AG08396 (cell line): Measurements from ENCODE around the gene BZW1.
"Not testable (repeated sequence)": the region's sequence is repeated elsewhere in the genome, so short reads cannot be mapped to it uniquely, and the experiment has no call there.

Experiments
- DNase-seq: peaks from one replicate; pipeline ENCODE4 v3.0.0; 2012; ENCODE audit warnings: low spot score, mixed read lengths

BZW1 gene

GRCh38 chr2:200791905-200792304 lies 19.8 kb upstream of the BZW1 start:
- DNase-seq = no peak

GRCh38 chr2:200794143-200794542 lies 17.6 kb upstream of the BZW1 start:
- DNase-seq = no peak

GRCh38 chr2:200795028-200795440 lies 16.7 kb upstream of the BZW1 start:
- no peak for DNase-seq

DNA sequence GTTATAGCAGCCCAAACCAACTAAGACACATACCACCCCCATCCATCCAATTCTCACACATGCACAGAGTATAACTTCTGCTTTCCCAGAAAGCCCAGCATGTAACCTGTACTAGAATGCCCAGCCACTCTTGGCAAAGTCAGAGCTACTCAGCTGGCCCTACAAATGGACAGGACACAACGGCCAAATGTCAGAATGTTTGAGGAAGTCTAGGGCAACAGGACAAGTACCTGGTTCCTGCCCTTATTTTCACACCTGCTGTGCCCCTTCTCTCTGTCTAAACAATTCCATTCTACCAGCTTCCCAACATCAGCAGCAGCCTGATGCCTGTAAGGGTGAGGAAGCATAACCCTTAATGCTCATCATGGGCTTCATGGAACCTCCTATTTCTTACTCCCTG lies 15.1 kb upstream of the BZW1 start:
- no peak for DNase-seq

GRCh38 chr2:200797242-200797770 lies 14.4 kb upstream of the BZW1 start:
- DNase-seq = no peak

- no peak for DNase-seq
These were observed 13.2 kb upstream of the BZW1 start for GRCh38 chr2:200798514-200798913.

- no peak for DNase-seq
These were observed 11.3 kb upstream of the BZW1 start for GRCh38 chr2:200800458-200800857.

DNA sequence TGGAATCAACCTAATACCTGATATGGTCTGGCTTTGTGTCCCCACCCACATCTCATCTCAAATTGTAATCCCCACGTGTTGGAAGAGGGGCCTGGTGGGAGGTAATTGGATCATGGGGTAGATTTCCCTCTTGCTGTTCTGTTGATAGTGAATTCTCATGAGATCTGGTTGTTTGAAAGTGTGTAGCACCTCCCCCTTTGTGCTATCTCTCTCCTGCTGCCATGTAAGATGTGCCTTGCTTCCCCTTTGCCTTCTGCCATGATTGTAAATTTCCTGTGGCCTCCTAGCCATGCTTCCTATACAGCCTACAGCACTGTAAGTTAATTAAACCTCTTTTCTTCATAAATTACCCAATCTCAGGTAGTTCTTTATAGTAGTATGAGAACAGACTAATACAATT lies 10.3 kb upstream of the BZW1 start:
- not testable (repeated sequence) for DNase-seq

- no peak for DNase-seq
These were observed 2.0 kb upstream of the BZW1 start for GRCh38 chr2:200809506-200810251.

DNA sequence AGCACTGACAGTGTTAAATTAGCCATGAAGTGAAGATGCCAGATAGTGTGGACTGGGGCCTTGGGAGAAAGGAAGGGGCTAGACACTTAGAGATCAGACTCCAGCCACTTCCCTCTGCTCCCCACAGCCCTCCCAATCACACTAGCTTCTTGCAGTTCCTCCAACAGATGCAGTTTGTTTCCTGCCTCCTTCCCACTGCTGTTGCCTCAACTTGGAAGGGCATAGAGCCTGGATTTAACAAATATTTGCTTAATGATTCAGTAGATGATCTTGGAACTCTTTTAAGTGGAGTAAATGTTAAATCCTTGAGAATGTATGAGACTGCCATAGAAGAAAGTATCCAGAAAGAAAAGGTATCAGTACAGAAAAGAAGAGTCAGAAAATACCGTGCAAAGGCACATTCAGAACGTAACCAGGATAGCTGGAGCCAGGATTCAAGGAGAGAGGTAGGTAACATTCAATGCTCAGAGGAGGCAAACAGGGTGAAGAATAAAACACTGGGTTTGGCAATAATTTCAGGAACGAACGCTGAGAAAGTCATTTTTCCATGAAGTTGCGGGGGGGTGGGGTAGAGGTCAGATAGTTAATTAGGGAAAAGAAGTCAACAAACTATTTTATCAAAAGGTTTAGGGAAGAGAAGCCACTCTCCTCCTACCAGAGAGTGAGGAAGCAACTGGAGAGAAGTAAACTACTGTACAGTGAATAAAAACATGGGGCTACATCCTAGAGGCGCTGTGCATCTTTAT lies 1.3 kb upstream of the BZW1 start:
- peak; percentile 68 for DNase-seq

DNA sequence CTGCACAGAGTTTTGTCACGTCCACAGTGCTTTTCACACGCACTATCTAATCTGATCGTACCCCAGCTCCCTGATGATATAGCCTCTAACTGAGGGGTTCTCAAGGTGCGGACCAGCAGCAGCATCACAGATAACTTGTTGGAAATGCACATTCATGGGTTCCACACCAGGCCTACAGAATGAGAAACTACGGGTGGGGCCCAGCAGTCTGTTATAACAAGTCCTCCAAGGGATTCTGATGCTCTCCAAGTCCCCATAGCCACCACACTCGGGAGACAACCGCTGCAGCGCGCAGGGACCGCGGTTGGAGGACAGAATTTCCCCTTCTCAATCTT lies 745 bp upstream of the BZW1 start:
- DNase-seq = no peak

DNA sequence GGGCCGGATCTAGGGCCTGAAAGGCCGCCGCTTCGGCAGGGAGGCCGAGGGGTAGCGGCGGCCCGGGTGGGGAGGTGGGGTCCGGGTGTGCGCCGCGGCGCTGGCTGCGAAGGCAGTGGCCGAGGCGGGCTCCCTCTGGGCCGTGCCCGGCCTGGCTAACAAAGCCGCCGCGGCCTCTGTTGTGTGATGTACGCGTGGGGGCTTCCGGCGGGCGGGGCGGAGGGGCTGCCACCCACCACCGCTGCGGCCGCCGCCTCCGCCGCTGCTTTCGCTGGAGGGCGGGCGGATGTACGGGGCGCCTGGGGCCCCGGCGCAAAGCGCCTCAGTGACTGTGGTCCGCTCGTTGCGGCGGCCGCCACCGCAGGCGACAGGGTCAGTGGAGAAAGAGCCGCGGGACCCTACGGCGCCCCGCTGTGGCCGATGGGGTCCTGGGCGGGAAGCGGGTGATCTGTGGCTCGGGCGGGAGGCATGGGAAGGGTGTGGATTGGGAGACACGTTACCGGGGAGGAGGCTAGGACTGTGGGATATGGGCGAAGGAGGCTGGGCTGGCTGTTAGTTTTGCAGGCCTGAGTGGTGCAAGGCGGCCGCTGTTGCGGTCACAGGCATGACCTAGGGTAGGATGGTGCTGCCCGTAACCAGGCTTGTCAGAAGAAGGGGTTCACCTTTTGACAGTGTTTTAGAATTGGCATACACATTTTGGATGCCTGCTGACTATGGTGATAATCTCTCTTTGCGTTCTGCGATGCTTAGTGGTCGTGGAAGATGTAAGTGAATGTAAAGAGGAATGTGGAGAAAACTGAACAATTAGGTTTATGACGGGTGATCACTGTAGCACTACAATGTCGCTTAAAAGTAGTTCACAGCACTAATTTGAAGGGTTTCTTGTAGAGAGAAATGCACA lies 662 bp downstream of the BZW1 start:
- DNase-seq = peak; percentile 71

GRCh38 chr2:200814276-200814815 lies 2.6 kb downstream of the BZW1 start:
- no peak for DNase-seq

- DNase-seq = no peak
These were observed 3.2 kb downstream of the BZW1 start for GRCh38 chr2:200814917-200815316.

DNA sequence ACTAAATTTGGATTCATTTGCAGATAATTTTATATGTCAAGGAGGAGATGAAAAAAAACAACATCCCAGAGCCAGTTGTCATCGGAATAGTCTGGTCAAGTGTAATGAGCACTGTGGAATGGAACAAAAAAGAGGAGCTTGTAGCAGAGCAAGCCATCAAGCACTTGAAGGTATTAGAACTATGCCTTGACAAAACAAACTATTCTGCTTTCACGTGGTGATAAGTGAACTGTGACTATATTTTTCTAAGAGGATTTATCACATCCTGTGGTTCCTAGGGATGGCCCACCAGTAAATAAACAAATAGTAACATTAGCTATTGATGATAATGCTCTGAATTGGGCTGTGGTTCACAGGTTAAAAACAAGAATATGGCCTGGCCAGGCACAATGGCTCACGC lies 7.0 kb downstream of the BZW1 start:
- not testable (repeated sequence) for DNase-seq

DNA sequence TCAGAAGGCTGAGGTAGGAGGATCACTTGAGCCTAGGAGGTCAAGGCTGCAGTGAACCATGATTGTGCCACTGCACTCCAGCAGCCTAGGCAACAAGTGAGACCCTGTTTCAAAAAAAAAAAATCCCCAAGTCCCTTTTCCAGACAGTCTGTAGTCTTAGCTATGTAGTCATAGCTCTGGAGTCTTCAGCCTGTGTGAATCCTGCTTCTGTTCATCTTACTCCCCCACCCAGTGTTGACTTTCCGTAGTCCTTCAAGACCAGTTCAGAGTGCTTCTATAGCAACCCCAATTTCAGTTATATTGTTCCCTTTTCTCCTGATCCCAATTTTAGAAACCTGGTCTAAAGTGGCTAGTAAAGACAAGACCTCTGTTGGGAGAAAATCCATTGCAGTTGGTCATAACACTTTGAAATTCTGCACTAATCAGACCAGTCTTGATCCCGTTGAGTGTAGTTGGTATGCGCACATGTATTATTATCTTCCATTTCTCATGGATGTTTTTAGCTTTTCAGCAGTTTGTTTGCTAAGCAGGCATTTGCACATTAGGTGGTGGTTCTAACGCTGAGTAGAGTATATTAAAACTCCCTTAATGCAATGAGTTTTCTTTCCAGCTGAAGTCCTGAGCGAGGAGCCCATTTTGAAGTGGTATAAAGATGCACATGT lies 9.0 kb downstream of the BZW1 start:
- no peak for DNase-seq

DNA sequence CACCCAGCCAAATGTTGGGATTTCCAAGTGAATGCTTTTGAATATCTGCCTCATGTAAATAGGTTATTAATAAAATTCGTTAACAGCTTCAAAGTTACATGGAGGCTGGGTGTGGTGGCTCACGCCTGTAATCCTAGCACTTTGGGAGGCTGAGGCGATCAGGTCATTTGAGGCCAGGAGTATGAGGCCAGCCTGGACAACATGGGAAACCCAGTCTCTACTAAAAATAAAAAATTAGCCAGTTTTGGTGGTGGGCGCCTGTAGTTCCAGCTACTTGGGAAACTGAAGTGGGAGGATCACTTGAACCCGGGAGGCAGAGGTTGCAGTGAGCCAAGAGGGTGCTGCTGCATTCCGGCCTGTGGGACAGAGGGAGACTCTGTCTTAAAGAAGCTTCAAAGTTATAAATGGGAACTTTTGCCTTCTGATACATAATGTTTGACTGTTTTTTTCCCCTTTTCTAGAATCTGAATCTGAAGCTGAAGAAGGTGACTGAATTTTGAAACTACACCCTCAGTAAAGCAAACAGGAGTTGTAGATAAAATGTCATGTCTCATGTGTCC lies 10.1 kb downstream of the BZW1 start:
- DNase-seq = no peak

DNA sequence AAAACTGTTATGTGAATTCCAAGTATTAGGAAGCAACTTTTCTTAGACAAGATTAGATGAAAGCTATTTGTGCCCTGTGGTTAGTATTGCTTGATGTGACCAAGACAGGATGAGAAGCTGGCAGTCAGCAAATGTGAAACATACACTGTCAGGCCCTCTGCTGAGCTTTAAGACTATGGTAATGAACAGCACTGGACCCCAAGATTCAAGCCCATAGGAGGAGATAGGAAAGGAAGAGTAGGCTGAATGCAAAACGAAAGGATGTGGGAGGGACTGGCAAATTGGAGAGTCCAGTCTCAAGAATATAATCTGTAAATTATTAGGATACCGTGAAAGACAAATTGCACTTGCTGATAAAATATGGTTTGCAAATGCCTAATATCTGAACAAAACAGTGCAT lies 16.4 kb downstream of the BZW1 start:
- no peak for DNase-seq

GRCh38 chr2:200828572-200829257 lies 17.0 kb downstream of the BZW1 start:
- DNase-seq = no peak

GRCh38 chr2:200829258-200829655 lies 17.5 kb downstream of the BZW1 start:
- DNase-seq = no peak

DNA sequence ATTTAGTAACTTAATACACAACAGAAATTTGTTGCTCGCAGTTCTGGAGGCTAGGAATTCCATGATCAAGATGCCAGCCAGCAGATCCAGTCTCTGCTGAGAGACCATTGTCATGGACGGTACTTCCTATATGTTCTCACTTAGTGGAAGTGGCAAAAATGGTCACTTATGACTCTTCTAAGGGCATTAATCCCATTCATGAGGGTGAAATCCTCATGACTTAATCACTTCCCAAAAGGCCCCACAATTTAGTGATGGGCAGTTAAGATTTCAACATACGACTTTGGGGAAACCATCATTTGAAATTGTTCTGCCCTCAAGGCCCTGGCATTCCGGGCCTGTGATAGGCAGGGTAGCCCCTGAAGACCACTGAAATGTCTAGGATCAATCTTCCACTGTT lies 23.0 kb downstream of the BZW1 start:
- no peak for DNase-seq
